ENCODE results near the gene QKI.

- TF ChIP-seq POLR2A (IDR thresholded peaks at IDR 0.05), result no peak
- peak in 1 of 3 experiments; percentile 26 for TF ChIP-seq CTCF (IDR thresholded peaks at IDR 0.05)
Observed at GRCh38 chr6:163554663-163555062, 140.1 kb downstream of the QKI start.
